ENCODE results near the gene TBC1D5. TPM values are rescaled to one million over a fixed set of nuclear protein-coding genes. Genes with fewer than 3 reads are reported as not detected.
A peak's percentile ranks its signal among the peaks of the same experiment; 100 is the strongest.
"Not testable (repeated sequence)": the region's sequence is repeated elsewhere in the genome, so short reads cannot be mapped to it uniquely, and the experiment has no call there.

The TBC1D5 gene
- total RNA-seq, 2 experiments from 2014 or later = 46.3 to 47.8 TPM

GRCh38 chr3:17717411-17717810 is 25.0 kb downstream of the TBC1D5 start:
- POLR2A ChIA-PET = no interaction called here
- Mint-ChIP-seq H3K4me3 (no peak overlapping the region), H3K4me1 (ENCODE audit: low read depth) (no peaks in the 10 kb centered on the region), H3K9me3 (peaks cover 17% of the 10 kb centered on the region), H3K36me3 (ENCODE audit: low read depth) (peaks cover 39% of the 10 kb centered on the region), H3K27me3 (no peaks in the 10 kb centered on the region), H3K27ac (no peak overlapping the region)
- CTCF ChIA-PET = no interaction called here
- no peak for ATAC-seq
- intact Hi-C loops (cut with micrococcal nuclease) = no loop called here
- no peak for DNase-seq
- TF ChIP-seq CTCF (IDR thresholded peaks at IDR 0.05) = no peak

GRCh38 chr3:17714473-17714872 is 28.0 kb downstream of the TBC1D5 start:
- H3K27me3 Mint-ChIP-seq = no peaks in the 10 kb centered on the region
- no peak overlapping the region for H3K27ac Mint-ChIP-seq
- ChIA-PET CTCF (no interaction called here), POLR2A (no interaction called here)
- DNase-seq (no peak), ATAC-seq (no peak)
- peaks cover 19% of the 10 kb centered on the region for H3K9me3 Mint-ChIP-seq
- peaks cover 2% of the 10 kb centered on the region for H3K4me1 Mint-ChIP-seq (ENCODE audit: low read depth)
- H3K36me3 Mint-ChIP-seq (ENCODE audit: low read depth) = peaks cover 39% of the 10 kb centered on the region
- intact Hi-C loops (cut with micrococcal nuclease) = no loop called here
- no peak overlapping the region for H3K4me3 Mint-ChIP-seq
- no peak for TF ChIP-seq CTCF (IDR thresholded peaks at IDR 0.05)

- intact Hi-C loops (cut with micrococcal nuclease) = no loop called here
- DNase-seq = no peak
- TF ChIP-seq CTCF (IDR thresholded peaks at IDR 0.05) = no peak
- Mint-ChIP-seq H3K36me3 (ENCODE audit: low read depth) (peaks cover 19% of the 10 kb centered on the region), H3K27ac (no peak overlapping the region), H3K4me3 (no peak overlapping the region), H3K4me1 (ENCODE audit: low read depth) (peaks cover 5% of the 10 kb centered on the region), H3K27me3 (no peaks in the 10 kb centered on the region), H3K9me3 (peaks cover 13% of the 10 kb centered on the region)
- ChIA-PET CTCF (no interaction called here), POLR2A (no interaction called here)
- no peak for ATAC-seq
Measured at GRCh38 chr3:17709236-17709810, 33.1 kb downstream of the TBC1D5 start.

GRCh38 chr3:17707813-17708543 is 34.5 kb downstream of the TBC1D5 start:
- ChIA-PET POLR2A (no interaction called here), CTCF (no interaction called here)
- DNase-seq (no peak), ATAC-seq (no peak)
- TF ChIP-seq CTCF (IDR thresholded peaks at IDR 0.05) = no peak
- H3K4me3 Mint-ChIP-seq = no peak overlapping the region
- peaks cover 5% of the 10 kb centered on the region for H3K4me1 Mint-ChIP-seq (ENCODE audit: low read depth)
- peaks cover 5% of the 10 kb centered on the region for H3K9me3 Mint-ChIP-seq
- intact Hi-C loops (cut with micrococcal nuclease) = no loop called here
- no peak overlapping the region for H3K27ac Mint-ChIP-seq
- H3K27me3 Mint-ChIP-seq = no peaks in the 10 kb centered on the region
- peaks cover 10% of the 10 kb centered on the region for H3K36me3 Mint-ChIP-seq (ENCODE audit: low read depth)

GRCh38 chr3:17705991-17706390 is 36.4 kb downstream of the TBC1D5 start:
- H3K27me3 Mint-ChIP-seq; H3K9me3 Mint-ChIP-seq; POLR2A ChIA-PET; H3K36me3 Mint-ChIP-seq (ENCODE audit: low read depth); intact Hi-C loops (cut with micrococcal nuclease); CTCF ChIA-PET; DNase-seq; H3K4me3 Mint-ChIP-seq; H3K27ac Mint-ChIP-seq; H3K4me1 Mint-ChIP-seq (ENCODE audit: low read depth): not testable (repeated sequence)
- peak; percentile 61 for ATAC-seq

GRCh38 chr3:17699815-17700214 is 42.6 kb downstream of the TBC1D5 start:
- H3K27me3 Mint-ChIP-seq; H3K27ac Mint-ChIP-seq; intact Hi-C loops (cut with micrococcal nuclease); H3K4me3 Mint-ChIP-seq; H3K9me3 Mint-ChIP-seq; ATAC-seq; DNase-seq; POLR2A ChIA-PET; CTCF ChIA-PET: not testable (repeated sequence)
- H3K4me1 Mint-ChIP-seq (ENCODE audit: low read depth) = peaks cover 16% of the 10 kb centered on the region
- H3K36me3 Mint-ChIP-seq (ENCODE audit: low read depth) = peaks cover 23% of the 10 kb centered on the region

- H3K4me1 Mint-ChIP-seq (ENCODE audit: low read depth) = peaks cover 21% of the 10 kb centered on the region
- H3K9me3 Mint-ChIP-seq; ATAC-seq; intact Hi-C loops (cut with micrococcal nuclease); POLR2A ChIA-PET; DNase-seq; H3K27me3 Mint-ChIP-seq; H3K4me3 Mint-ChIP-seq; CTCF ChIA-PET; H3K27ac Mint-ChIP-seq: not testable (repeated sequence)
- H3K36me3 Mint-ChIP-seq (ENCODE audit: low read depth) = peaks cover 29% of the 10 kb centered on the region
Measured at GRCh38 chr3:17695665-17696064, 46.8 kb downstream of the TBC1D5 start.

GRCh38 chr3:17693670-17693999 is 48.8 kb downstream of the TBC1D5 start:
- CTCF ChIA-PET; H3K4me3 Mint-ChIP-seq; H3K9me3 Mint-ChIP-seq; DNase-seq; POLR2A ChIA-PET; H3K27me3 Mint-ChIP-seq; intact Hi-C loops (cut with micrococcal nuclease); ATAC-seq; H3K27ac Mint-ChIP-seq: not testable (repeated sequence)
- peaks cover 26% of the 10 kb centered on the region for H3K36me3 Mint-ChIP-seq (ENCODE audit: low read depth)
- H3K4me1 Mint-ChIP-seq (ENCODE audit: low read depth) = peaks cover 21% of the 10 kb centered on the region
